Measurements from ENCODE around the gene SOWAHD.
A peak's percentile ranks its signal among the peaks of the same experiment; 100 is the strongest.
"Not testable (repeated sequence)": the region's sequence is repeated elsewhere in the genome, so short reads cannot be mapped to it uniquely, and the experiment has no call there.

Gene SOWAHD

DNA sequence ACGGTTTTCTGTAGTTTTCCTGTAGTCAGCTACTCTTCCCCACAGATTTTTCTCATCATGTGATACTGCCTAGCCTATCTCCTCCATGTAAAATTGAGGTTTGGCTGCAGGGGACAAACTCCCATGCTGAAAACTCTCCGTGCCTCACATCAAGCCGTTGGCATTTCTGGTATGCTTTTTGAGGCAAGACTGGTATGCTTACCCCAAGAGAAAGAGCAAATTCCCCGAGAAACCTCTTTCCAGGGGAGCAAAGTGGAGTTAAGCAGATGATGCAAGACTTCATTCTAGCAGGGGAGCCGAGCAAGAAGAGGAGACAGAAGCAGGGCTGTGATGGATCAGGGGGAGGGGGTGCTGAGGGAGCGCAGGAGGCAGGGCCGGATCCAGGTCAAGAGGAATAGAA, 4.8 kb downstream of the SOWAHD start:
- no peak overlapping the region for H3K4me3 ChIP-seq (ENCODE audit: low read length)
- H3K4me1 ChIP-seq (ENCODE audit: control insufficient read depth, insufficient read depth, low read length): no peaks in the 10 kb centered on the region
- H3K36me3 ChIP-seq (ENCODE audit: control insufficient read depth, insufficient read depth, low read length): no peaks in the 10 kb centered on the region
- H3K27me3 ChIP-seq (ENCODE audit: control insufficient read depth, insufficient read depth, low read length): peaks cover 4% of the 10 kb centered on the region
- no peak overlapping the region for H3K27ac ChIP-seq (ENCODE audit: low read depth, low read length)
- H3K9ac ChIP-seq (ENCODE audit: low read length): no peak overlapping the region

DNA sequence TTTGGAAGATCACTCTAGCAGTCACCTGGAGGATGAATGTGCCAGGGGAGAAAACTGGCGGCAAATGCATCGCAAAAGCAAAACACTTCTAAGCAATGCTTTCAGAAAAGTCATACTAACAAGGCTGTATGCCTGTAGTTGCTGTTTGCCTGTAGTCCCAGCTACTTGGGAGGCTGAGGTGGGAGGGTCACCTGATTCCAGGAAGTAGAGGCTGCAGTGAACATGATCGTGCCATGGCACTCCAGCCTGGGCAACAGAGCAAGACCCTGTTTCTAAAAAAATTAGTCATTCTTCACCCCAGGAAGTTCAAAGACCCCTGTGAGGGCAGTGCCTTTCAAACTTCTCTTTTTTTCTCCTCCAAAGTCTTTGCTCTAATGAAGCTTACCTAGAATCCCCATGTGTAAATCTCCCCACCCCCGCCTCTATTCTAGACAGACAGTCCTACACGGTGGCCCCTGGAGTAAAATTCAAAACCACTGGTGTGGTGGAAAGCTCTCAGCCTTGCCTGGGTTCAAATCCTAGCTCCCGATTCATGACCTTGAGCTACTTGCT, 5.5 kb downstream of the SOWAHD start:
- no peak overlapping the region for H3K27ac ChIP-seq (ENCODE audit: low read depth, low read length)
- H3K4me3 ChIP-seq (ENCODE audit: low read length): no peak overlapping the region
- no peaks in the 10 kb centered on the region for H3K4me1 ChIP-seq (ENCODE audit: control insufficient read depth, insufficient read depth, low read length)
- no peaks in the 10 kb centered on the region for H3K36me3 ChIP-seq (ENCODE audit: control insufficient read depth, insufficient read depth, low read length)
- no peak overlapping the region for H3K9ac ChIP-seq (ENCODE audit: low read length)
- H3K27me3 ChIP-seq (ENCODE audit: control insufficient read depth, insufficient read depth, low read length): peaks cover 4% of the 10 kb centered on the region

DNA sequence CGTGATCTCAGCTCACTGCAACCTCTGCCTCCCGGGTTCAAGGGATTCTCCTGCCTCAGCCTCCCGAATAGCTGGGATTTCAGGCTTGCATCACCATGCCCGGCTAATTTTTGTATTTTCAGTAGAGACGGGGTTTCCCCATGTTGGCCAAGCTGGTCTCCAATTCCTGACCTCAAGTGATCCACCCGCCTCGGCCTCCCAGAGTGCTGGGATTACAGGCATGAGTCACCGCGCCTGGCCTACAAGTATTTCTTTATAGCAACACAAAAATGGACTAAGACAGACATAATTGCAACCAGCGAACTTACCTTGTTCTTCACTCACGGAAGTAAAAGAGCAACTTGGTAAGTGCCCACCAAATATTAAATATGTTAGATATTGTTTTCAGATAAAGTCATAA, 10.0 kb downstream of the SOWAHD start:
- H3K9ac ChIP-seq (ENCODE audit: low read length); H3K4me3 ChIP-seq (ENCODE audit: low read length); H3K36me3 ChIP-seq (ENCODE audit: control insufficient read depth, insufficient read depth, low read length); H3K27ac ChIP-seq (ENCODE audit: low read depth, low read length); H3K27me3 ChIP-seq (ENCODE audit: control insufficient read depth, insufficient read depth, low read length); H3K4me1 ChIP-seq (ENCODE audit: control insufficient read depth, insufficient read depth, low read length): not testable (repeated sequence)

DNA sequence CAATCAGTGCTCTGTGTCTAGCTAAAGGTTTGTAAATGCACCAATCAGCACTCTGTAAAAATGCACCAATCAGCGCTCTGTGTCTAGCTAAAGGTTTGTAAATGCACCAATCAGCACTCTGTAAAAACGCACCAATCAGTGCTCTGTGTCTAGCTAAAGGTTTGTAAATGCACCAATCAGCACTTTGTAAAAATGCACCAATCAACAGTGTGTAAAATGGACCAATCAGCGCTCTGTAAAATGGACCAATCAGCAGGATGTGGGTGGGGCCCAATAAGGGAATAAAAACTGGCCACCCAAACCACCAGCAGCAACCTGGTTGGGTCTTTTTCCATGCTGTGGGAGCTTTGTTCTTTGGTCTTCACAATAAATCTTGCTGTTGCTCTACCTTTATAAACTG, 11.0 kb downstream of the SOWAHD start:
- not testable (repeated sequence) for H3K4me3 ChIP-seq (ENCODE audit: low read length); H3K27ac ChIP-seq (ENCODE audit: low read depth, low read length); H3K27me3 ChIP-seq (ENCODE audit: control insufficient read depth, insufficient read depth, low read length); H3K9ac ChIP-seq (ENCODE audit: low read length); H3K36me3 ChIP-seq (ENCODE audit: control insufficient read depth, insufficient read depth, low read length); H3K4me1 ChIP-seq (ENCODE audit: control insufficient read depth, insufficient read depth, low read length)

DNA sequence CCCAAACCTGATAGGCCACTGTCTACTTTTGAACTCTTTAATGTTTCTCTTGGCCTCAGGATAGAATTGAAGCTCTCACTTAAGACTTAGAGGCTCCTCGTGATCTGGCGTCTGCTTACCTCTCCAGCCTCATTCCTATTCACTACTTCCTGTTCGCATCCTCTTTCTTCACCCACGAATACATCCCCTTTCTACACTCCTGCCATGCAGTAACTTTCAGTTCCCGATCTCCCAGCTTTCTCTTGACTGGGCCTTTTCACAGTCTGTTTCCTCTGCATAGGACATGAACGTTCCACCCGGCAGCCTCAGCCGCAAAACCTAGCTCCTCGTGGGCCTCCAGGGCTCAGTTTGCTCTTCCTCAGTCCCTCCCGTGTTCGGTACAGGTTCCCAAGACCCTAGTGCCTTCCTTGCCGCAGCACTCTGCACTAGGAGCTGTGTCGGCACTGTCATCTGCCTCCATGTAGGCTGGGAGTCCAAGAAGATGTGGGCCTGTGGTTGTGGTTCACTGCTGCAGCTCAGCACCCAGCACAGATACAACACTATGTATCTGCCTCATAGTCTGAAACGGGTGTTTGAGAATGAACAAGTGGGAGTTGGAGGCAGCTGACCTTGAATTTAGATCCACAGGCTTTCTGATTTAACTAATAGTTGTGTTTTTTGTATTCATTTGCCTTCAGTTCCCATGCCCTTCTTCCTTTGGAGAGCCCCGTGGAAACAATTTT, 17.3 kb downstream of the SOWAHD start:
- Histone ChIP-seq H3K9ac (ENCODE audit: low read length) (no peak overlapping the region), H3K36me3 (ENCODE audit: control insufficient read depth, insufficient read depth, low read length) (no peaks in the 10 kb centered on the region), H3K4me1 (ENCODE audit: control insufficient read depth, insufficient read depth, low read length) (no peaks in the 10 kb centered on the region), H3K27me3 (ENCODE audit: control insufficient read depth, insufficient read depth, low read length) (no peaks in the 10 kb centered on the region), H3K27ac (ENCODE audit: low read depth, low read length) (no peak overlapping the region), H3K4me3 (ENCODE audit: low read length) (no peak overlapping the region)

DNA sequence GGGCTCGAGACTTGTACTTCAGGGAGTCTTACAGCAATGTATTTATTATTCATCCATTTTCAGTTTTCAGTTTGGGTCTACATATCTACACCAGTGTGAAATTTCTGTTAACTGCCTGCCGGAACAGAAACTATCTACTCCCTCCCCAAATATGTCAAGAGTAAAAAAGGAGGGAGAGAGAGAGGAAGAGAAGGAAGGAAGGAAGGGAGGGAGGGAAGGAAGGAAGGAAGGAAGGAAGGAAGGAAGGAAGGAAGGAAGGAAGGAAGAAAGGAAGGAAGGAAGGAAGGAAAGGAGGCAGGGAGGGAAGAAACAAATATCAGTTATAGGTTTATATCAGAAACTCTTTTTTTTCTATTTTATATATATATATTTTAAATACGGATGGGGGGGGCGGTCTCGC, 20.4 kb downstream of the SOWAHD start:
- H3K4me1 ChIP-seq (ENCODE audit: control insufficient read depth, insufficient read depth, low read length): no peaks in the 10 kb centered on the region

DNA sequence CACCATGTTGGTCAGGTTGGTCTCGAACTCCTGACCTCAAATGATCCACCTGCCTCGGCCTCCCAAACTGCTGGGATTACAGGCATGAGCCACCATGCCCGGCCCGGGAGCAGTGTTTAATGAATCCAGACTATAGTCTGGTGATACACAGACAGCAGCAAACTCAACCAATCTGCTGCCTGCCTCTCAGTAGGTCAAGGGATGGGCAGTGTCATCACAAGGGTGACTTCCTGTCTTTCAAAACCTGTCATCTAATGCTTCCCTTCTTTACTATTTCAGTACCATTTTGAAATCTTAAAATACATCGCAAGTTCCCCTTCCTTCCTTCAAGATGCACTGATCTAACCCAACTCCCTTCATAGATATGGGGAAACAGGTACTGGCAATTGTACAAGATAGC, 24.6 kb downstream of the SOWAHD start:
- Histone ChIP-seq H3K4me3 (ENCODE audit: low read length) (no peak overlapping the region), H3K4me1 (ENCODE audit: control insufficient read depth, insufficient read depth, low read length) (no peaks in the 10 kb centered on the region), H3K9ac (ENCODE audit: low read length) (no peak overlapping the region), H3K36me3 (ENCODE audit: control insufficient read depth, insufficient read depth, low read length) (no peaks in the 10 kb centered on the region), H3K27me3 (ENCODE audit: control insufficient read depth, insufficient read depth, low read length) (no peaks in the 10 kb centered on the region), H3K27ac (ENCODE audit: low read depth, low read length) (no peak overlapping the region)

More for the DNA sequence above, 20.4 kb downstream of the SOWAHD start:
- H3K9ac ChIP-seq (ENCODE audit: low read length): no peak overlapping the region
- H3K27me3 ChIP-seq (ENCODE audit: control insufficient read depth, insufficient read depth, low read length): no peaks in the 10 kb centered on the region
- H3K4me3 ChIP-seq (ENCODE audit: low read length): no peak overlapping the region
- H3K36me3 ChIP-seq (ENCODE audit: control insufficient read depth, insufficient read depth, low read length): no peaks in the 10 kb centered on the region
- H3K27ac ChIP-seq (ENCODE audit: low read depth, low read length): no peak overlapping the region

DNA sequence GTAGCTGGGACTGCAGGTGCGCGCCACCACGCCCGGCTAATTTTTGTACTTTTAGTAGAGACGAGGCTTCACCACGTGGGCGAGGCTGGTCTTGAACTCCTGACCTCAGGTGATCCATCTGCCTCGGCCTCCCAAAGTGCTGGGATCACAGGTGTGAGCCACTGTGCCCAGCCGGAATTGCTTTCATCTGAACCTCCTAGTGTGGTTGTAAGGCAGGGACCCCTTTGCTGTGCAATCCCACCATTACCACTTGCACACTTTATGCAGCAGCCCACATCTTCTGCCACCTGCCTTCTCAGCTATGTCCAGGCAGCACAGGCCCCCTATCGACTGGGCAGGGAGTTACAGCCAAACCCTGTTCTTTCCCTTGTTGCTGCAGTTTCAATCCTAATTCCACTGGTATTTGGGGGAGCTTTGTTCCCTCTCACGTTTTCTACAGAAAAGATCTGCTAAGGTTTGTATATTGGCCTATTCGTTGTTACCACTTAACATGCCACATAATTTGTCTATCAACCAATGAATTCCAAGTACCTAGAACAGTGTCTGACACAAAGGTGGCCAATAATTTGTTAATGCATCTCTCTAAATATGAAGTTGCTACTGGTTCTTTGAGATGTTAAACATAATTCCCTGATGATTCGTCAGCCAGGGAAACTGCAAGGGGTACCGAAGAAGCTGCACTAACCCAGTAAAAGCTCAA, 26.5 kb downstream of the SOWAHD start:
- no peaks in the 10 kb centered on the region for H3K27me3 ChIP-seq (ENCODE audit: control insufficient read depth, insufficient read depth, low read length)
- H3K4me3 ChIP-seq (ENCODE audit: low read length): no peak overlapping the region
- H3K36me3 ChIP-seq (ENCODE audit: control insufficient read depth, insufficient read depth, low read length): no peaks in the 10 kb centered on the region
- H3K9ac ChIP-seq (ENCODE audit: low read length): no peak overlapping the region
- no peak overlapping the region for H3K27ac ChIP-seq (ENCODE audit: low read depth, low read length)
- H3K4me1 ChIP-seq (ENCODE audit: control insufficient read depth, insufficient read depth, low read length): no peaks in the 10 kb centered on the region

DNA sequence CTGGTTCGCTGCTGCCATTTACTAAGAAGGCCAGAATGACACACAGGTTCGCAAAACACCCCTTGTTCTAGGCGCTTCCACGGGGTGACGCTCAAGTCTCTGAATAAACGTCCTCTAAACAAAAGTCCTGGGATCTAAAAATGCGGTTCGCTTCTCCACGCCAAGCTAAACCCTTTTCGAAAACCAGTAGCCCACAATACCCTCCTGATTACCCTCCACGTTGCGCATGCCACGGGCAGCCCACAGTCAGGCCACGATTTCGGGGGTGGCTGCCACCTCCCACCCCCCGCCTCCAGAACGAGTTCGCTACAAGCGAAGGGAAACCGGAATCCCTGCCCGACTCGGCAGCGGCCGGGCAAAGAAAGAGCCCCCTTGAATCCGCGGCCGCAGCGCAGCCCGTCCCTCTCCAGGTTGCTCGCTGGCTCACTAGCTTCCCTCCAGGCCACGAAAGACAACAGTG, 32.6 kb downstream of the SOWAHD start:
- peak overlapping the region; percentile 38 for H3K9ac ChIP-seq (ENCODE audit: low read length)
- H3K4me1 ChIP-seq (ENCODE audit: control insufficient read depth, insufficient read depth, low read length): peaks cover 4% of the 10 kb centered on the region
- H3K27ac ChIP-seq (ENCODE audit: low read depth, low read length): peak overlapping the region; percentile 89
- H3K4me3 ChIP-seq (ENCODE audit: low read length): peak overlapping the region; percentile 84
- no peaks in the 10 kb centered on the region for H3K27me3 ChIP-seq (ENCODE audit: control insufficient read depth, insufficient read depth, low read length)
- H3K36me3 ChIP-seq (ENCODE audit: control insufficient read depth, insufficient read depth, low read length): no peaks in the 10 kb centered on the region

DNA sequence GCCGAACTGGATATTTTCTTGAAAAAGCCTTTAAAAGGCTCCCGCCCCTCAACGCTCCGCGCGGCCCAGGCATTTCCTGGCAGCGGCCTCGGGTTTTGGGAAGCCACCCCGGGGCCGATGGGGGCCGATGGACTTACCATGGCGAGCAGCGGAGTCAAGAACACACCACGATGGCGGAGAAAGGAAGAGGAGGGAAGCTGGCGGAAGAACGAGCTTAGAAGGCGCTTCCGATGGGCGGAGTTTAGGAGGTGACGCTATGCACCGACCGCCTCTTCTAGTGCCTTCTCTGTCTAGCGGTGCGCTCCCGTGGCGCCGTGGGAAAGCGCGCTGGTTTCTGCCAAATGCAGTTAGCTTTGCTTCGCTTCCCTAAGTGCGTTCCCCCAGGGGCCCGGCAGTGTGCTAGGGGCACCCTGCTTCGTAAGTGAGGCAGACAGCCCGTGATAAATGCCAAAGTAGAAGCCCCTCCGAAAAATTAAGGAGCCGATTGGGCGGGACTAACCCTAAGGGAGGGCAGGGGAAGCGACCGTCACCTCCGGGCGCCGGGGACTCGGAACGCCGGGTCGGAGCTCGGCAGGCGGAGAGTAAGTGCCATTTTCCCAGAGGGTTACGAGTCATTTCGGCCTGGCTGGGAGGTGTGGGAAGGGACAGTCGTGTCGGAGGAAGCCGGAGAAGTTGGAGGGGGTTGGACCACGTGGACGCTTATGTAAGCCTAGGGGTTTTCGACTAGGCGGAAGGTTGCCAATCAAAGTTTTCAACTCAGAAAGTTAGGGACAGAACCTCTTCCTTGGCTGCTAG, 33.2 kb downstream of the SOWAHD start, which contains the start of gene RPL39:
Gene RPL39, minus strand, starts transcription at position 194 of the 795 bp plus-strand sequence. Its CDS starts 54 bp downstream, at position 140.
- peak within 1 kb of the TSS; percentile 38 for H3K9ac ChIP-seq (ENCODE audit: low read length)
- peak within 1 kb of the TSS; percentile 84 for H3K4me3 ChIP-seq (ENCODE audit: low read length)
- no peaks in the 10 kb centered on the region for H3K36me3 ChIP-seq (ENCODE audit: control insufficient read depth, insufficient read depth, low read length)
- peak within 1 kb of the TSS; percentile 89 for H3K27ac ChIP-seq (ENCODE audit: low read depth, low read length)
- H3K4me1 ChIP-seq (ENCODE audit: control insufficient read depth, insufficient read depth, low read length): peaks cover 4% of the 10 kb centered on the region
- no peaks in the 10 kb centered on the region for H3K27me3 ChIP-seq (ENCODE audit: control insufficient read depth, insufficient read depth, low read length)

DNA sequence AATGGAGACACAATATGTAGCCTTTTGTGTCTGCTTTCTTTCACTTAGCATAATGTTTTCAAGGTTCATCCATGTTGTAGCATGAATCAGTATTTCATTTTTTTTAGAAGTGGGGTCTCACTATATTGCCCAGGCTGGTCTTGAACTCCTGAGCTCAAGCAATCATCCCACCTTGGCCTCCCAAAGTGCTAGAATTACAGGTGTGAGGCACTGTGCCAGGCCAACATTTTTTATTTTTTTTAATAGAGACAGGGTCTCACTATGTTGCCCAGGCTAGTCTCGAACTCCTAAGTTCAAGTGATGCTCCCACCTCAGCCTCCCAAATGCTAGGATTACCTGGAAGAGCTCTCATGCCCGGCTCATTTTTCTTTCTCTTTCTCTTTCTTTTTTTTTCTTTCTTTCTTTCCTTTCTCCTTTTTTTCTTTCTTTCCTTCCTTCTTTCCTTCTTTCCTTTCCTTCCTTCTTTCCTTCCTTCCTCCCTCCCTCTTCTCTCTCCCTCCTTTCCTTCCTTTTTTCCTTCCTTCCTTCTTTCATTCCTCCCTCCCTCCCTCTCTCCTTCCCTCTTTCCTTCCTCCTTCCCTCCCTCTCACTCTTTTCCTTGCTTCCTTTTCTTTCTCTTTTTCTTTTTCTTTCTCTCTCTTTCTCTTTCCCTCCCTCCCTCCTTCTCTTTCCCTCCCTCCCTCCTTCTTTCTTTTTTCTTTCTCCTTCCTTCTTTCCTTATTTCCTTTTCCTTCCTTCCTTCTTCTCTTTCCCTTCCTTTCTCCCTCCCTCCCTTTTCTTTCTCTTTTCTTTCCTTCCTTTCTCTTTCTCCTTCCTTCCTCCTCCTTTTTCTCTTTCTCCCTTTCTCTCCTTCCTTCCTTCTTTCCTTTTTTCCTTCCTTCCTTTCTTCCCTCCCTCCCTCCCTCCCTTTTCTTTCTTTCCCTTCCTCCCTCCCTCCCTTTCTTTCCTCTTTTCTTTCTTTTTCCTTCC, 43.1 kb downstream of the SOWAHD start:
- no peaks in the 10 kb centered on the region for H3K27me3 ChIP-seq (ENCODE audit: control insufficient read depth, insufficient read depth, low read length)
- H3K4me1 ChIP-seq (ENCODE audit: control insufficient read depth, insufficient read depth, low read length): no peaks in the 10 kb centered on the region
- no peak overlapping the region for H3K9ac ChIP-seq (ENCODE audit: low read length)
- no peak overlapping the region for H3K27ac ChIP-seq (ENCODE audit: low read depth, low read length)
- H3K4me3 ChIP-seq (ENCODE audit: low read length): no peak overlapping the region
- no peaks in the 10 kb centered on the region for H3K36me3 ChIP-seq (ENCODE audit: control insufficient read depth, insufficient read depth, low read length)
